ENCODE measurements around the gene HMGCS2.

The HMGCS2 gene

GRCh38 chr1:119752592-119752991 is 16.1 kb downstream of the HMGCS2 start:
- DNase-seq, result no peak

- DNase-seq, result no peak
Observed at GRCh38 chr1:119748040-119748439, 20.7 kb downstream of the HMGCS2 start.

GRCh38 chr1:119747451-119747850 is 21.3 kb downstream of the HMGCS2 start:
- DNase-seq, result no peak

GRCh38 chr1:119745034-119745433 is 23.7 kb downstream of the HMGCS2 start:
- DNase-seq, result no peak

- DNase-seq, result no peak
Observed at GRCh38 chr1:119744598-119744942, 24.1 kb downstream of the HMGCS2 start.

GRCh38 chr1:119743776-119744597 is 24.7 kb downstream of the HMGCS2 start:
- peak; percentile 54 for DNase-seq

- DNase-seq, result no peak
Observed at GRCh38 chr1:119743308-119743707, 25.4 kb downstream of the HMGCS2 start.

- DNase-seq, result no peak
Observed at GRCh38 chr1:119742677-119743076, 26.0 kb downstream of the HMGCS2 start.

- no peak for DNase-seq
Observed at GRCh38 chr1:119742202-119742601, 26.5 kb downstream of the HMGCS2 start.

GRCh38 chr1:119740896-119741780 is 27.6 kb downstream of the HMGCS2 start:
- no peak for DNase-seq

GRCh38 chr1:119740261-119740660 is 28.4 kb downstream of the HMGCS2 start:
- no peak for DNase-seq

- DNase-seq, result no peak
Observed at GRCh38 chr1:119739150-119739549, 29.6 kb downstream of the HMGCS2 start.

GRCh38 chr1:119738100-119738720 is 30.5 kb downstream of the HMGCS2 start:
- no peak for DNase-seq

GRCh38 chr1:119737040-119737682 is 31.5 kb downstream of the HMGCS2 start:
- no peak for DNase-seq

- no peak for DNase-seq
Observed at GRCh38 chr1:119736649-119737039, 32.1 kb downstream of the HMGCS2 start.

- DNase-seq, result no peak
Observed at GRCh38 chr1:119735217-119735616, 33.5 kb downstream of the HMGCS2 start.

- DNase-seq, result no peak
Observed at GRCh38 chr1:119733754-119734153, 35.0 kb downstream of the HMGCS2 start.

GRCh38 chr1:119732465-119733168 is 36.1 kb downstream of the HMGCS2 start:
- DNase-seq, result no peak

GRCh38 chr1:119731741-119732430 is 36.8 kb downstream of the HMGCS2 start:
- DNase-seq, result no peak

GRCh38 chr1:119731060-119731459 is 37.6 kb downstream of the HMGCS2 start:
- no peak for DNase-seq

- DNase-seq, result no peak
Observed at GRCh38 chr1:119729044-119729443, 39.7 kb downstream of the HMGCS2 start.

- no peak for DNase-seq
Observed at GRCh38 chr1:119727991-119728390, 40.7 kb downstream of the HMGCS2 start.
